OCI-LY1 (cell line): ENCODE results near the gene AGPAT1.

Experiments used
- H2AFZ ChIP-seq: fragments of 200-600 bp; sonication (generic), shearing (Covaris generic); 2 replicates; pipeline ENCODE4 v1.6.0; 2014; ENCODE audit warnings: antibody characterized with exemption, mild to moderate bottlenecking, low read length
- H3F3A ChIP-seq: fragments of 200-600 bp; sonication (generic), shearing (Covaris generic); 2 replicates; pipeline ENCODE4 v1.6.0; 2014; ENCODE audit warnings: mild to moderate bottlenecking, antibody characterized with exemption, low read length, moderate library complexity; ENCODE audit not compliant: insufficient read depth
- H3K27ac ChIP-seq: fragments of 200-600 bp; sonication (generic); 2 replicates; pipeline ENCODE4 v1.5.1; 2014; ENCODE audit warnings: low read length, mixed run types, mild to moderate bottlenecking, low read depth; ENCODE audit not compliant: poor library complexity, severe bottlenecking
- H3K27me3 ChIP-seq: fragments of 200-600 bp; sonication (generic); 2 replicates; pipeline ENCODE4 v1.6.0; 2014; ENCODE audit warnings: antibody characterized with exemption, mild to moderate bottlenecking, low read length, moderate library complexity; ENCODE audit not compliant: insufficient read depth
- H3K36me3 ChIP-seq: fragments of 200-600 bp; sonication (generic); 2 replicates; pipeline ENCODE4 v1.6.1; 2014; ENCODE audit warnings: mild to moderate bottlenecking, antibody characterized with exemption, low read length, moderate library complexity, mixed read lengths; ENCODE audit not compliant: insufficient read depth
- H3K4me1 ChIP-seq: fragments of 200-600 bp; sonication (generic); 2 replicates; pipeline ENCODE4 v1.5.1; 2014; ENCODE audit warnings: mild to moderate bottlenecking, low read length, moderate library complexity; ENCODE audit not compliant: insufficient read depth, severe bottlenecking
- H3K4me2 ChIP-seq: fragments of 200-600 bp; sonication (generic), shearing (Covaris generic); 2 replicates; pipeline ENCODE4 v1.6.1; 2014; ENCODE audit warnings: low read length
- H3K4me3 ChIP-seq: fragments of 200-600 bp; sonication (generic); 2 replicates; pipeline ENCODE4 v1.5.1; 2014; ENCODE audit warnings: low read length, low read depth, mild to moderate bottlenecking, mixed read lengths; ENCODE audit not compliant: poor library complexity, severe bottlenecking
- H3K79me2 ChIP-seq: fragments of 200-600 bp; shearing (Covaris generic); 2 replicates; pipeline ENCODE4 v1.6.1; 2016; ENCODE audit warnings: mixed run types, low read length, mixed read lengths; ENCODE audit not compliant: insufficient read depth
- H3K9ac ChIP-seq: fragments of 200-600 bp; sonication (generic), shearing (Covaris generic); 2 replicates; pipeline ENCODE4 v1.6.1; 2014; ENCODE audit warnings: mild to moderate bottlenecking, low read length, mixed read lengths
- H3K9me2 ChIP-seq: fragments of 200-600 bp; sonication (generic), shearing (Covaris generic); 2 replicates; pipeline ENCODE4 v1.6.1; 2014; ENCODE audit warnings: low read depth, mild to moderate bottlenecking, low read length, mixed read lengths
- H3K9me3 ChIP-seq: fragments of 200-600 bp; shearing (Covaris generic); 2 replicates; pipeline ENCODE4 v1.6.1; 2014; ENCODE audit warnings: low read length, mixed read lengths
- H4K20me1 ChIP-seq: fragments of 200-600 bp; sonication (generic), shearing (Covaris generic); 2 replicates; pipeline ENCODE4 v1.6.0; 2016; ENCODE audit warnings: mild to moderate bottlenecking, low read length; ENCODE audit not compliant: insufficient read depth
- EZH2 ChIP-seq: fragments of 200-600 bp; sonication (generic), shearing (Covaris generic); IDR thresholded peaks from 2 replicates; pipeline ENCODE4 v1.8.0; 2017; ENCODE audit warnings: borderline replicate concordance, mixed run types, mild to moderate bottlenecking, antibody characterized with exemption, low read length, moderate library complexity, mixed read lengths
- TF ChIP-seq, protein P1 (sequence below): fragments of 200-600 bp; sonication (generic), shearing (Covaris generic); IDR thresholded peaks from 2 replicates; pipeline ENCODE4 v1.5.1; 2017; ENCODE audit warnings: mild to moderate bottlenecking, antibody characterized with exemption, low read length, moderate library complexity, mixed read lengths

The AGPAT1 gene

DNA sequence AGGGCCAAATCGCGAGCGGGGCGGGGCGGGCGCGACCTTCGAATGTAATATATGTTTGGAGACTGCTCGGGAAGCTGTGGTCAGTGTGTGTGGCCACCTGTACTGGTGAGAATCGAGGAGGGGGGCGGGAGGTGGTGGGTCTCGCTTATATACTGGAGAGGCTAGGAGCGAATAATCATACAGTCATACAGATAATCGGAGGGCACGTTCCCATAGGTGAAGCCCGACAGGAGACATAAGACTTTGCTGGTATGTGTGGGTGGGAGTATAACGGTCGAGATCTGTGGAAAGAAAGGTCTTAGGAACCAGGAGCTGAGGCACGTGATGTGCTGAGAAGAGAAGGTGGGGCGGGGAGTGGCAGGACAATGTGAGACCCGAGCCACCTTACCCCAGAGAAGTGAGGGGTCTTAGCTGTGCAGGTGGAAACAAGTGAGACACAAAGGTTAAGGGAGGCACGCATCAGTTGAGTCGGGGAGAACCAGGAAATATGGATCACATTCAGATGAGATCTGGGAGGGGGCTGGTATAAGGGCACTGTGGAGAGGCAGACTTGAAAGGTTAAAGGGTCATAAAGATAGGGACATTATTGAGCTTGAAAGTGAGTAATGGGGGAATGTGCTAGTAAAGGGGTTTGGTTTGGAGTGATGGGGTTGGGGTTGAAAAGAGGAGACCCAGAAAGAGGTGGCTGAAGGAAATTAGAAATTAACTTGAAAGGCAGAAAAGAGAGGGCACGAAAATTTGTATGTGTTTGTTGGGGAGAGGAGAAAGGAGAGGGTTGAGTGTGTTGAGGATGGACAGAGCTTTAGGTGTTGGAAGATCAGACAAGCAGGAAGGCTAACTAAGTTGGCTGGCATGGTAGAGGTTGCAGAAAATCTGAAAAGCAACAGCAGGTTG lies 2.9 kb upstream of the AGPAT1 start:
- H3K9me2 ChIP-seq, result no peaks in the 10 kb centered on the region
- H3K27me3 ChIP-seq, result no peaks in the 10 kb centered on the region
- H3K79me2 ChIP-seq, result peaks cover 12% of the 10 kb centered on the region; the same call in 1 of the 2 replicates
- H3K36me3 ChIP-seq, result peaks cover 34% of the 10 kb centered on the region; the same call in 1 of the 2 replicates
- peak overlapping the region; percentile 79 for H3K9ac ChIP-seq
- H4K20me1 ChIP-seq, result no peaks in the 10 kb centered on the region
- H3K4me1 ChIP-seq, result peaks cover 43% of the 10 kb centered on the region
- H3K27ac ChIP-seq, result peak overlapping the region; percentile 87
- no peaks in the 10 kb centered on the region for H3F3A ChIP-seq
- peak overlapping the region; percentile 91 for H3K4me3 ChIP-seq
- TF ChIP-seq, protein P1, sequence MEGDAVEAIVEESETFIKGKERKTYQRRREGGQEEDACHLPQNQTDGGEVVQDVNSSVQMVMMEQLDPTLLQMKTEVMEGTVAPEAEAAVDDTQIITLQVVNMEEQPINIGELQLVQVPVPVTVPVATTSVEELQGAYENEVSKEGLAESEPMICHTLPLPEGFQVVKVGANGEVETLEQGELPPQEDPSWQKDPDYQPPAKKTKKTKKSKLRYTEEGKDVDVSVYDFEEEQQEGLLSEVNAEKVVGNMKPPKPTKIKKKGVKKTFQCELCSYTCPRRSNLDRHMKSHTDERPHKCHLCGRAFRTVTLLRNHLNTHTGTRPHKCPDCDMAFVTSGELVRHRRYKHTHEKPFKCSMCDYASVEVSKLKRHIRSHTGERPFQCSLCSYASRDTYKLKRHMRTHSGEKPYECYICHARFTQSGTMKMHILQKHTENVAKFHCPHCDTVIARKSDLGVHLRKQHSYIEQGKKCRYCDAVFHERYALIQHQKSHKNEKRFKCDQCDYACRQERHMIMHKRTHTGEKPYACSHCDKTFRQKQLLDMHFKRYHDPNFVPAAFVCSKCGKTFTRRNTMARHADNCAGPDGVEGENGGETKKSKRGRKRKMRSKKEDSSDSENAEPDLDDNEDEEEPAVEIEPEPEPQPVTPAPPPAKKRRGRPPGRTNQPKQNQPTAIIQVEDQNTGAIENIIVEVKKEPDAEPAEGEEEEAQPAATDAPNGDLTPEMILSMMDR, result no peak
- TF ChIP-seq EZH2, result no peak
- H3K9me3 ChIP-seq, result no peaks in the 10 kb centered on the region
- peak overlapping the region; percentile 99 for H3K4me2 ChIP-seq
- no peak overlapping the region for H2AFZ ChIP-seq

DNA sequence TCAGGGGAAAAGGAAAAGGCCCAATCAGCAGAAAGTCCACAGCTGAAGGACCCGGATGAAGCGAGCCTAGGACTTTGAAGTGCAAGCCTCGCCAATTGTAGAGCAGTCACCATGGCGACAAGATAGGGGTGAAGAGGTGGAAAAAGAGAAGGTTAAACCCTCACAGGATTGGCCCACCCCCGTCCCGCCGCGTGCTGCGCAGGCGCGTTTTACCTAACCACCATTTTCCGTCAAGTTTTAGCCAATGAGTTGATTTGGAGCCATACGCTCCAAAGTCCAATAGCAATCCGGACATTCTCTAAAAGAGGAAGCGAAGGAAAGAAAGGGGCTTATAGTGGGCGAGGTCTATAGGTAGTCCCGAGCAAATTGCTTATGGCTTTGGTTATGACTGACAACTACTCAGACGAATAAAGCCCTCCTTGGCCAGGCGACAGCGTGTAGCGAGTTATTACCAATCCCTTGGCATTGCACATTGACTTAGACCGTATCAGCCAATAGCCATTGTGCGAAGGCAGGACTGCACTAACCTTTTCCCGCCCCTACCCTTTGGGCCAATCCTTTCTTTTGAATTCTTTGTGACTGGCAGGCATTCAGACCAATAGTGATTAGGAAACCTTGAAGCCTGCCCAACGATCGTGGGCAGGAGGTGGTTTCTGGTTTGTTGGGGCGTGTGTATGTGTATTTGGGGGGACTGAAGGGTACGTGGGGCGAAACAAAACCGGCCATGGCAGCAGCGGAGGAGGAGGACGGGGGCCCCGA lies 2.1 kb upstream of the AGPAT1 start, which contains the start of gene RNF5:
Gene RNF5, plus strand, starts transcription at position 618 of the 759 bp plus-strand sequence. Its CDS starts 107 bp downstream, at position 725.
- H3K4me2 ChIP-seq, result peak within 1 kb of the TSS; percentile 99
- peak within 1 kb of the TSS; percentile 87 for H3K27ac ChIP-seq
- no peaks in the 10 kb centered on the region for H3K27me3 ChIP-seq
- H3F3A ChIP-seq, result no peaks in the 10 kb centered on the region
- TF ChIP-seq EZH2, result no peak
- TF ChIP-seq, protein P1, result no peak
- peaks cover 51% of the 10 kb centered on the region for H3K4me1 ChIP-seq
- peak within 1 kb of the TSS; percentile 79 for H3K9ac ChIP-seq
- H3K79me2 ChIP-seq, result peaks cover 12% of the 10 kb centered on the region; the same call in 1 of the 2 replicates
- no peaks in the 10 kb centered on the region for H3K9me3 ChIP-seq
- H3K4me3 ChIP-seq, result peak within 1 kb of the TSS; percentile 91
- no peaks in the 10 kb centered on the region for H4K20me1 ChIP-seq
- no peak within 1 kb of the TSS for H2AFZ ChIP-seq
- H3K9me2 ChIP-seq, result no peaks in the 10 kb centered on the region
- H3K36me3 ChIP-seq, result peaks cover 27% of the 10 kb centered on the region; the same call in 1 of the 2 replicates

DNA sequence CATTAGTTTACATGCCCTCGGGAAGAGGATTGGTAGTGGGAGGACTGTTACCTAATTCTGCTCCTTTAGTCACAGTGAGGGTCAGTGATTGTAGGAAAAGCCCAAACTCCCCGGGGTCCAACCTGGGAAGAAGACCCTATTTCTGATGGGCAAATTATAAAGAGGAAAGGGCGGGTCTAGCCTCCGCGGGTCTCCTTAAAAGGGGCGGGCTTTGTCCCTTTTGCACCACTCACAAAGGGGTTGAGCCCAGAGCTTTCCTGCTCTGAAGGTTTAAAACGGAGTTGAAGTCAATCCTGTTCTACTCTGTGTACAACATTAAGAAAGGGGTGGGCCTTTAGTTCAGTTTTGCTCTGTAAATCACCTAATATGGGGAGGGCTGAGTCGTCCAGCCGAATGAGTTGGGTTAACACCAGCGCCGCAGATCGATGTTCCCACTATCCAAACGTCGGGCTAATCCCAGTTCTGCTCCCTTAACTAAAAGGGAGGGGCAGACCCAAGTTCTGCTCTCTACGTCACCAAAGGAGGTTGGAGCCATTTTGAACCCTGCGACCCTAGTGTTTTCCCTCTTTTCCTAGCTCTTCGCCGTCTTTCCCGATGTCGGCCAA lies 1.4 kb upstream of the AGPAT1 start:
- peaks cover 20% of the 10 kb centered on the region; the same call in 1 of the 2 replicates for H3K36me3 ChIP-seq
- peak overlapping the region; percentile 70 for H3K9ac ChIP-seq
- no peak overlapping the region for H2AFZ ChIP-seq
- no peak for TF ChIP-seq EZH2
- TF ChIP-seq, protein P1, result no peak
- H3K9me3 ChIP-seq, result no peaks in the 10 kb centered on the region
- peak overlapping the region; percentile 80 for H3K4me2 ChIP-seq
- H3K4me3 ChIP-seq, result peak overlapping the region; percentile 91
- H3F3A ChIP-seq, result no peaks in the 10 kb centered on the region
- H3K79me2 ChIP-seq, result peaks cover 12% of the 10 kb centered on the region; the same call in 1 of the 2 replicates
- no peaks in the 10 kb centered on the region for H3K27me3 ChIP-seq
- peak overlapping the region; percentile 87 for H3K27ac ChIP-seq
- no peaks in the 10 kb centered on the region for H4K20me1 ChIP-seq
- peaks cover 56% of the 10 kb centered on the region for H3K4me1 ChIP-seq
- H3K9me2 ChIP-seq, result no peaks in the 10 kb centered on the region
